HepG2 (cell line): Measurements from ENCODE around the gene KANK4. TPM values are rescaled to one million over a fixed set of nuclear protein-coding genes. Genes with fewer than 3 reads are reported as not detected.

Experiments
- EP300 ChIP-seq, 3 experiments: sonication (generic) in 1 of 3; formaldehyde crosslinking in 1 of 3; IDR thresholded peaks; 2 replicates each; pipeline versions ENCODE4 v1.5.1 to v1.6.1; 2011 to 2020; ENCODE audit warnings: low read depth in 2 of 3, low read length in 2 of 3, borderline replicate concordance in 1 of 3, improper control_type of control experiment in 1 of 3, mild to moderate bottlenecking in 1 of 3, missing genetic modification reagents in 1 of 3, moderate library complexity in 1 of 3
- MED1 ChIP-seq: sonication (generic); formaldehyde crosslinking; IDR thresholded peaks from 2 replicates; pipeline ENCODE4 v1.4.0; 2020; ENCODE audit warnings: missing genetic modification reagents
- ZBTB4 ChIP-seq: sonication (generic); formaldehyde crosslinking; IDR thresholded peaks from 2 replicates; pipeline ENCODE4 v1.4.0; 2020; ENCODE audit warnings: missing genetic modification reagents, mild to moderate bottlenecking, borderline replicate concordance
- ZNF281 ChIP-seq: sonication (generic); formaldehyde crosslinking; IDR thresholded peaks from 2 replicates; pipeline ENCODE4 v1.4.0; 2020; ENCODE audit warnings: missing genetic modification reagents, borderline replicate concordance
- ZNF292 ChIP-seq: sonication (generic); formaldehyde crosslinking; IDR thresholded peaks from 2 replicates; pipeline ENCODE4 v1.8.1; 2022; ENCODE audit warnings: mild to moderate bottlenecking, low read depth, missing genetic modification reagents, borderline replicate concordance
- polyA plus RNA-seq, 8 experiments: library from polyadenylated mRNA; depleted of rRNA in 3 of 8; stranded (reverse) in 7 of 8; unstranded in 1 of 8; fragments of >200 nt; fragmentation: Illumina TruSeq in 4 of 8; extraction: Trizol in 4 of 8; gene quantifications; 2 replicates each; pipeline versions ENCODE4 v1.2.1 to v1.2.3, GENCODE V29; 2011 to 2016; ENCODE audit warnings: low read depth in 4 of 8, missing spikeins in 1 of 8, mixed read lengths in 1 of 8; ENCODE audit not compliant: insufficient read depth in 1 of 8
- total RNA-seq, 5 experiments: library from RNA; depleted of rRNA; stranded (reverse); fragments of >200 nt; fragmentation: Illumina TruSeq; extraction: Trizol; gene quantifications; 2 replicates each; pipeline ENCODE4 v1.2.3, GENCODE V29; 2016; ENCODE audit warnings: low read depth in 1 of 5

KANK4 gene
- total and polyA plus RNA-seq, 2 of the 13 experiments (the other 11 are each of a cell fraction or from before 2014, with no cell fraction given) = 16.1 to 25.7 TPM

GRCh38 chr1:62352387-62352786, 33.2 kb upstream of the KANK4 start (continued):
- TF ChIP-seq EP300 (IDR thresholded peaks at IDR 0.05; ENCODE audit: low read depth in 2 of 2, low read length in 2 of 2) = peak in 1 of 2 experiments; percentile 31; a peak in 1 of 4 replicates
- TF ChIP-seq EP300 (CRISPR knock-in tag; IDR thresholded peaks at IDR 0.05; ENCODE audit: borderline replicate concordance) = no peak
- TF ChIP-seq MED1 (CRISPR knock-in tag) = 0 out of 2 replicates have a peak, but pooled peaks have one; percentile 10
- TF ChIP-seq ZNF292 (CRISPR knock-in tag) = peak; percentile 35; the same call in 1 of the 2 replicates
- no peak for TF ChIP-seq ZBTB4 (CRISPR knock-in tag)
- TF ChIP-seq ZNF281 (CRISPR knock-in tag) = peak; percentile 59; the same call in 1 of the 2 replicates
